Measurements from ENCODE around the gene USP8. TPM values are rescaled to one million over a fixed set of nuclear protein-coding genes. Genes with fewer than 3 reads are reported as not detected.

Gene USP8
- total and polyA plus RNA-seq, 5 donors: 23.9 to 49.0 (median 43.4) TPM

Other genes starting within 250 kb of the USP8 start
- gene SLC27A2, start 242.2 kb upstream of the USP8 start, total RNA-seq: under 1 TPM in 1 of 4 donors, not detected in 3; 0.11 TPM
- 0.14 TPM for gene SLC27A2, start 242.2 kb upstream of the USP8 start, polyA plus RNA-seq
- gene HDC, start 158.7 kb upstream of the USP8 start, total RNA-seq: under 1 TPM in 3 of 4 donors, not detected in 1; 0.12 to 0.62 (median 0.56) TPM
- not detected for gene HDC, start 158.7 kb upstream of the USP8 start, polyA plus RNA-seq
- 10 to 100 TPM in 3 of 4 donors, 1 to 10 TPM in 1; 9.6 to 11.2 (median 10.6) TPM for gene GABPB1, start 69.2 kb upstream of the USP8 start, total RNA-seq
- 5.2 TPM for gene GABPB1, start 69.2 kb upstream of the USP8 start, polyA plus RNA-seq
- gene USP50, start 122.3 kb downstream of the USP8 start, total RNA-seq: 1 to 10 TPM in 1 of 4 donors, under 1 TPM in 2, not detected in 1; 0.43 to 1.1 (median 0.51) TPM
- gene USP50, start 122.3 kb downstream of the USP8 start, polyA plus RNA-seq: not detected